Measurements from ENCODE around the gene AUTS2. TPM values are rescaled to one million over a fixed set of nuclear protein-coding genes. Genes with fewer than 3 reads are reported as not detected.
"Not testable (repeated sequence)": the region's sequence is repeated elsewhere in the genome, so short reads cannot be mapped to it uniquely, and the experiment has no call there.

The AUTS2 gene
- total RNA-seq, 2 experiments from 2014 or later = 17.5 to 23.8 TPM

- no peak overlapping the region for H3K4me3 Mint-ChIP-seq
- H3K27me3 Mint-ChIP-seq = no peaks in the 10 kb centered on the region
- peaks cover 3% of the 10 kb centered on the region for H3K9me3 Mint-ChIP-seq
- no peaks in the 10 kb centered on the region for H3K36me3 Mint-ChIP-seq
- ATAC-seq (ENCODE audit: low read depth) (no peak), DNase-seq (no peak)
- H3K4me1 Mint-ChIP-seq = no peaks in the 10 kb centered on the region
- POLR2A ChIA-PET = no interaction called here
- no peak overlapping the region for H3K27ac Mint-ChIP-seq
Observed at GRCh38 chr7:69768986-69769595, 170.8 kb downstream of the AUTS2 start.

GRCh38 chr7:69769826-69770225, 171.6 kb downstream of the AUTS2 start:
- ATAC-seq (ENCODE audit: low read depth) (no peak), DNase-seq (no peak)
- Mint-ChIP-seq H3K4me1 (no peaks in the 10 kb centered on the region), H3K36me3 (no peaks in the 10 kb centered on the region), H3K9me3 (peaks cover 3% of the 10 kb centered on the region), H3K4me3 (no peak overlapping the region), H3K27me3 (no peaks in the 10 kb centered on the region), H3K27ac (no peak overlapping the region)
- POLR2A ChIA-PET = no interaction called here

GRCh38 chr7:69770613-69771012, 172.3 kb downstream of the AUTS2 start:
- H3K4me3 Mint-ChIP-seq = no peak overlapping the region
- DNase-seq = no peak
- H3K27me3 Mint-ChIP-seq = no peaks in the 10 kb centered on the region
- no peak overlapping the region for H3K27ac Mint-ChIP-seq
- POLR2A ChIA-PET = no interaction called here
- no peaks in the 10 kb centered on the region for H3K36me3 Mint-ChIP-seq
- no peak for ATAC-seq (ENCODE audit: low read depth)
- peaks cover 3% of the 10 kb centered on the region for H3K9me3 Mint-ChIP-seq
- H3K4me1 Mint-ChIP-seq = no peaks in the 10 kb centered on the region

GRCh38 chr7:69772718-69773436, 174.6 kb downstream of the AUTS2 start:
- POLR2A ChIA-PET = no interaction called here
- Mint-ChIP-seq H3K4me1 (no peaks in the 10 kb centered on the region), H3K9me3 (no peaks in the 10 kb centered on the region), H3K36me3 (no peaks in the 10 kb centered on the region), H3K4me3 (no peak overlapping the region), H3K27me3 (no peaks in the 10 kb centered on the region), H3K27ac (no peak overlapping the region)
- ATAC-seq (ENCODE audit: low read depth) (no peak), DNase-seq (no peak)

GRCh38 chr7:69773535-69774225, 175.4 kb downstream of the AUTS2 start:
- H3K4me1 Mint-ChIP-seq = no peaks in the 10 kb centered on the region
- H3K27ac Mint-ChIP-seq = no peak overlapping the region
- no peaks in the 10 kb centered on the region for H3K36me3 Mint-ChIP-seq
- POLR2A ChIA-PET = no interaction called here
- ATAC-seq (ENCODE audit: low read depth) (no peak), DNase-seq (no peak)
- H3K4me3 Mint-ChIP-seq = no peak overlapping the region
- H3K27me3 Mint-ChIP-seq = no peaks in the 10 kb centered on the region
- H3K9me3 Mint-ChIP-seq = no peaks in the 10 kb centered on the region

- Mint-ChIP-seq H3K4me1 (no peaks in the 10 kb centered on the region), H3K36me3 (no peaks in the 10 kb centered on the region), H3K27ac (no peak overlapping the region), H3K27me3 (no peaks in the 10 kb centered on the region), H3K9me3 (no peaks in the 10 kb centered on the region), H3K4me3 (no peak overlapping the region)
- DNase-seq (no peak), ATAC-seq (ENCODE audit: low read depth) (no peak)
- POLR2A ChIA-PET = no interaction called here
Observed at GRCh38 chr7:69775231-69775771, 177.0 kb downstream of the AUTS2 start.

- Mint-ChIP-seq H3K4me3 (no peak overlapping the region), H3K27me3 (no peaks in the 10 kb centered on the region), H3K4me1 (no peaks in the 10 kb centered on the region), H3K36me3 (no peaks in the 10 kb centered on the region), H3K27ac (no peak overlapping the region), H3K9me3 (no peaks in the 10 kb centered on the region)
- DNase-seq (no peak), ATAC-seq (ENCODE audit: low read depth) (no peak)
- POLR2A ChIA-PET = no interaction called here
Observed at GRCh38 chr7:69776611-69777010, 178.3 kb downstream of the AUTS2 start.

GRCh38 chr7:69778138-69778537, 179.9 kb downstream of the AUTS2 start:
- DNase-seq (no peak), ATAC-seq (ENCODE audit: low read depth) (no peak)
- Mint-ChIP-seq H3K4me3 (no peak overlapping the region), H3K36me3 (no peaks in the 10 kb centered on the region), H3K9me3 (no peaks in the 10 kb centered on the region), H3K27me3 (no peaks in the 10 kb centered on the region), H3K27ac (no peak overlapping the region), H3K4me1 (no peaks in the 10 kb centered on the region)
- POLR2A ChIA-PET = no interaction called here

GRCh38 chr7:69780379-69780778, 182.1 kb downstream of the AUTS2 start:
- no peak overlapping the region for H3K4me3 Mint-ChIP-seq
- no peaks in the 10 kb centered on the region for H3K27me3 Mint-ChIP-seq
- DNase-seq (no peak), ATAC-seq (ENCODE audit: low read depth) (no peak)
- no peaks in the 10 kb centered on the region for H3K9me3 Mint-ChIP-seq
- no peaks in the 10 kb centered on the region for H3K4me1 Mint-ChIP-seq
- no peaks in the 10 kb centered on the region for H3K36me3 Mint-ChIP-seq
- H3K27ac Mint-ChIP-seq = no peak overlapping the region
- POLR2A ChIA-PET = no interaction called here

GRCh38 chr7:69781412-69781846, 183.2 kb downstream of the AUTS2 start:
- Mint-ChIP-seq H3K27ac (no peak overlapping the region), H3K9me3 (no peaks in the 10 kb centered on the region), H3K4me1 (no peaks in the 10 kb centered on the region), H3K27me3 (no peaks in the 10 kb centered on the region), H3K36me3 (no peaks in the 10 kb centered on the region), H3K4me3 (no peak overlapping the region)
- no peak for ATAC-seq (ENCODE audit: low read depth)
- POLR2A ChIA-PET = no interaction called here
- no peak for DNase-seq

GRCh38 chr7:69782917-69783684, 184.8 kb downstream of the AUTS2 start:
- peaks cover 3% of the 10 kb centered on the region for H3K27me3 Mint-ChIP-seq
- POLR2A ChIA-PET = no interaction called here
- H3K36me3 Mint-ChIP-seq = no peaks in the 10 kb centered on the region
- DNase-seq = no peak
- H3K4me3 Mint-ChIP-seq = no peak overlapping the region
- no peaks in the 10 kb centered on the region for H3K9me3 Mint-ChIP-seq
- H3K27ac Mint-ChIP-seq = no peak overlapping the region
- H3K4me1 Mint-ChIP-seq = no peaks in the 10 kb centered on the region
- no peak for ATAC-seq (ENCODE audit: low read depth)

GRCh38 chr7:69786130-69786529, 187.9 kb downstream of the AUTS2 start:
- H3K9me3 Mint-ChIP-seq; ATAC-seq (ENCODE audit: low read depth); DNase-seq; H3K27me3 Mint-ChIP-seq; H3K36me3 Mint-ChIP-seq; H3K27ac Mint-ChIP-seq; H3K4me3 Mint-ChIP-seq; H3K4me1 Mint-ChIP-seq; POLR2A ChIA-PET: not testable (repeated sequence)

GRCh38 chr7:69786730-69787395, 188.6 kb downstream of the AUTS2 start:
- ATAC-seq (ENCODE audit: low read depth) (no peak), DNase-seq (no peak)
- Mint-ChIP-seq H3K4me1 (no peaks in the 10 kb centered on the region), H3K27ac (no peak overlapping the region), H3K36me3 (no peaks in the 10 kb centered on the region), H3K4me3 (no peak overlapping the region), H3K27me3 (peaks cover 5% of the 10 kb centered on the region), H3K9me3 (no peaks in the 10 kb centered on the region)
- POLR2A ChIA-PET = no interaction called here

Data from activated naive CD8-positive, alpha-beta T cell treated with anti-CD3 and anti-CD28 coated beads, Interleukin-2, amount 10 ng/mL, durations not matched to agents 7 days and 5 days (primary cell).